ENCODE measurements around the gene TSPAN9. TPM values are rescaled to one million over a fixed set of nuclear protein-coding genes. Genes with fewer than 3 reads are reported as not detected.

TSPAN9 gene
- total RNA-seq, 2 donors from 2014 or later, result 41.9 to 50.0 TPM

GRCh38 chr12:3332188-3332587 lies 255.0 kb downstream of the TSPAN9 start:
- no peak overlapping the region for H3K4me3 ChIP-seq
- intact Hi-C loops (cut with DNase I), result no loop called here
- H3K4me1 ChIP-seq (replicated peaks), result no peaks in the 10 kb centered on the region
- H3K9me3 ChIP-seq, result no peaks in the 10 kb centered on the region
- H3K27me3 ChIP-seq (replicated peaks; ENCODE audit: insufficient read depth), result no peaks in the 10 kb centered on the region
- no peak for DNase-seq (ENCODE audit: low spot score)
- H3K27ac ChIP-seq, result no peak overlapping the region
- no peaks in the 10 kb centered on the region for H3K36me3 ChIP-seq
- no peak for TF ChIP-seq POLR2AphosphoS5 (IDR thresholded peaks at IDR 0.05)
- TF ChIP-seq CTCF (IDR thresholded peaks at IDR 0.05), result no peak
- no peak for TF ChIP-seq POLR2A (IDR thresholded peaks at IDR 0.05)
- WGBS, result 87% methylated on average over 3 of the region's 3 CpGs

- H3K27ac ChIP-seq, result no peak overlapping the region
- TF ChIP-seq POLR2AphosphoS5 (IDR thresholded peaks at IDR 0.05) (no peak), POLR2A (IDR thresholded peaks at IDR 0.05) (no peak), CTCF (IDR thresholded peaks at IDR 0.05) (no peak)
- intact Hi-C loops (cut with DNase I), result no loop called here
- DNase-seq (ENCODE audit: low spot score), result no peak
- H3K36me3 ChIP-seq, result no peaks in the 10 kb centered on the region
- no peak overlapping the region for H3K4me3 ChIP-seq
- no peaks in the 10 kb centered on the region for H3K9me3 ChIP-seq
- no peaks in the 10 kb centered on the region for H3K4me1 ChIP-seq (replicated peaks)
- H3K27me3 ChIP-seq (replicated peaks; ENCODE audit: insufficient read depth), result no peaks in the 10 kb centered on the region
- 51% methylated on average over 10 of the region's 10 CpGs for WGBS
Measured at GRCh38 chr12:3333583-3333982, 256.4 kb downstream of the TSPAN9 start.

- no peaks in the 10 kb centered on the region for H3K4me1 ChIP-seq (replicated peaks)
- H3K4me3 ChIP-seq, result no peak overlapping the region
- no peak for TF ChIP-seq CTCF (IDR thresholded peaks at IDR 0.05)
- TF ChIP-seq POLR2A (IDR thresholded peaks at IDR 0.05), result no peak
- TF ChIP-seq POLR2AphosphoS5 (IDR thresholded peaks at IDR 0.05), result no peak
- 82% methylated on average over 9 of the region's 9 CpGs for WGBS
- H3K9me3 ChIP-seq, result no peaks in the 10 kb centered on the region
- intact Hi-C loops (cut with DNase I), result no loop called here
- H3K36me3 ChIP-seq, result no peaks in the 10 kb centered on the region
- H3K27me3 ChIP-seq (replicated peaks; ENCODE audit: insufficient read depth), result no peaks in the 10 kb centered on the region
- no peak for DNase-seq (ENCODE audit: low spot score)
- H3K27ac ChIP-seq, result no peak overlapping the region
Measured at GRCh38 chr12:3333991-3334391, 256.8 kb downstream of the TSPAN9 start.

GRCh38 chr12:3335078-3335487 lies 257.9 kb downstream of the TSPAN9 start:
- H3K36me3 ChIP-seq, result no peaks in the 10 kb centered on the region
- no peaks in the 10 kb centered on the region for H3K9me3 ChIP-seq
- no peaks in the 10 kb centered on the region for H3K27me3 ChIP-seq (replicated peaks; ENCODE audit: insufficient read depth)
- no peak overlapping the region for H3K4me3 ChIP-seq
- no peak for DNase-seq (ENCODE audit: low spot score)
- 88% methylated on average over 8 of the region's 8 CpGs for WGBS
- no peaks in the 10 kb centered on the region for H3K4me1 ChIP-seq (replicated peaks)
- intact Hi-C loops (cut with DNase I), result no loop called here
- TF ChIP-seq POLR2A (IDR thresholded peaks at IDR 0.05), result no peak
- no peak for TF ChIP-seq POLR2AphosphoS5 (IDR thresholded peaks at IDR 0.05)
- TF ChIP-seq CTCF (IDR thresholded peaks at IDR 0.05), result no peak
- no peak overlapping the region for H3K27ac ChIP-seq

Small RNAs within 50 kb of the gene (small RNA-seq; reads per million reads assigned to genes)
- gene AC005912.1, result 0 to 0.20 reads per million in 2 donors
- gene RF00017, result 0 reads per million in 2 donors

Other genes with a start within 250 kb of the TSPAN9 start
- 1 to 10 TPM in 1 of 2 donors, under 1 TPM in 1; 0.18 to 8.7 TPM for gene NRIP2, start 242.3 kb upstream of the TSPAN9 start, total RNA-seq
- gene TEX52, start 220.3 kb upstream of the TSPAN9 start, total RNA-seq, result under 1 TPM in 1 of 2 donors, not detected in 1; 0.85 TPM
- 10 to 100 TPM in 1 of 2 donors, 1 to 10 TPM in 1; 1.2 to 10.8 TPM for gene FOXM1, start 200.2 kb upstream of the TSPAN9 start, total RNA-seq
- 10 to 100 TPM; 26.5 to 29.1 TPM for gene RHNO1, start 200.2 kb upstream of the TSPAN9 start, total RNA-seq
- 10 to 100 TPM; 15.2 to 22.2 TPM for gene TULP3, start 186.5 kb upstream of the TSPAN9 start, total RNA-seq
- 10 to 100 TPM in 1 of 2 donors, 1 to 10 TPM in 1; 9.9 to 20.9 TPM for gene TEAD4, start 118.0 kb upstream of the TSPAN9 start, total RNA-seq